GM21515 (cell line): ENCODE results near the gene ADCY5.

Experiments
- ATAC-seq: cut with Tn5 transposase; IDR thresholded peaks from one replicate; pipeline ENCODE4 v1.9.1; 2021; ENCODE audit not compliant: unreplicated experiment

The ADCY5 gene

DNA sequence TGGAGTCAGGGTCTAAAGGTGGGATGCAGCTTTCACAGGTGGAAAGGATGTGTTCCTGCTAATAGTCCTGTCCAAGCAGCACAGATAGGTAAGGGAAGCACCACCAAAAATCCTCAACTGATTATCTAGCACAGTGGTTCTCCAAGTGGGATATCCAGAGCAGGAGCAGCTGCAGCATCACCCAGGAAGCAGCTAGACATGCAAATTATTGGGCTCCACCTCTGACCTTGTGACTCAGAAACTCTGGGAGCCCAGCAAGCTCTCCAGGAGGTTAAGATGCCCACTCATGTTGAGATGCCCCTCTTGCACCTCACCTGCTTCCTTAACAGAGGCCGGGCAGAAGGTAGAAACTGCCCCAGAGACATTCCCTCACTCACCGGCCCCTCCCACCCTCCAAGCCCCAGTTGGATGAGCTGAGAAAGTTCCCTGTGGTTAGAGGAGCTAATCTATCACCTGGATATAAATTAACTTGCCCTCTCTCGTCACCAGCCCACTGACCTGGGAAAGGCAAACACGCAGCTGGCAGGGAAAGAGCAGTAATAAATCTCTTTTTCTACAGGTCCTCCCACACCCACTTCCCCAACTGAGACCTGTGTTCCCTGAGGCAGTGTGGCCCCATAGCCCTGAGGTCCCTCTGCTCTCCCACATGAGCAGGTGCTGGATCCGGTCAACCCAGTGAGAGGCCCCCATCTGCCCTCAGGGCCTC, 39.3 kb downstream of the ADCY5 start:
- no peak for ATAC-seq

GRCh38 chr3:123406598-123406997, 42.3 kb downstream of the ADCY5 start:
- no peak for ATAC-seq

DNA sequence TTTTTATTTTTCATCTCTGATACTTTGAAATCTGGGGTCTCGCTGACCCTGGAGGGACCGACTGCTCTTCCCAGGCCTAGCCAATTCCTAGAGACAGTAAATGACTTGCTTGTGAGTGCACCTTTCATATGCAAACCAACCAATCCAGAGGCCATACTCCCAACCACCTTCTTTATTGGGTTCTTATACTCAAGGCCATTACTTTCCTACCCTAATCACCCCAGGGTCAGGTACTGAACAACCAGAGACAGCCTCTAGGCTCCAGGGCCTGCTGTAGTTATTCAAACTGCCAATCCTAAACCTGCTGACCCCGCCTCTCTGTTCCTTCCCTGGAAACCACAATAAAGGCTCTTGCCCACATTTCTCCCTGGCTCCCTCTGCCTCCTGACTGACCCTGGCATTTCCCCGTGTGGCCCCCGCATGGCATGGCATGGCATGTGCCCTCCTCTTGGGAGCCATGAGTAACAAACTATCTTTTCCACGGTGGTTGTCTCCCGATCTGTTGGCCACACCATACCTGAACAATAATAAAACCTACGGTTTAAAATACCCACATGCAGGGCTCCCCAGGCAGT, 42.9 kb downstream of the ADCY5 start:
- ATAC-seq: no peak

DNA sequence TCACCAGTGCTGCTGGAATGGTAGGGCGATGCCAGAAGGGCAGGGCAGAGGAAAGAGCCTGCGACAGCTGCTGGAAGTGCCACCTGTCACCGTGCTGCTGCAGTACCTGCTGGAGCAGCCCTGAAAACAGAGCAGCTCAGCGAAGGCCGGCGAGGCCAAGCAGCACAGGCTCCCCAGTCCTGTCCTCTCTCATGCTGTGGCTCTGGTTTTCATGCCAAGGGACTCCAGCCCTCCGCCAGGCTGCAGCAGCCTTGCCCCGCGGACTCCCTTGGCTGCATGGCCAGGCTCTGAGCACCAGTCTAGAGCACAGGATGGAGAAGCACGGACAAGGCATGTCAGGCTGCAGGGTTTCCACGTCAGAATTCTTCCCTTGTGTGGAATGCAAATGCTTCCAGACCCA, 43.9 kb downstream of the ADCY5 start:
- no peak for ATAC-seq

- ATAC-seq: no peak
Measured at GRCh38 chr3:123404391-123404790, 44.5 kb downstream of the ADCY5 start.

GRCh38 chr3:123401836-123402530, 46.9 kb downstream of the ADCY5 start:
- ATAC-seq: no peak

DNA sequence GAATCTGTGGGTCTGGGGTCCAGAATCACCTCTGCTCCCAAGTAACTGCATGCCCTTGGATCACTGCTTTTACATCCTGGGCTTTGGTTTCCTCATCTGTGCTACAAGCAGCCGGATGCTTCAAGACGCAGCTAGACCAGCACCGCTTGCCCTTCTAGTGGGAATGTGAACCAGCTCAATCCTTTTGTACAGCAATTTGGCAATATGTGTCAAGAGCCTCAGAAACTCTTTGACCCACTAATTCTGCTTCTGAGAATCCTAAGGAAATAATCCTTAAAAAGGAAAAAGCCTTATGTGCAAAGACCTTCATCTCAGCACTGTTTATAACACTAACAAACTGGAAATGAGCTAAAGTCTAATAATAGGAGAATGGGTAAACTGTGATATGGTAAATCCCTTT, 48.7 kb downstream of the ADCY5 start:
- ATAC-seq: no peak

DNA sequence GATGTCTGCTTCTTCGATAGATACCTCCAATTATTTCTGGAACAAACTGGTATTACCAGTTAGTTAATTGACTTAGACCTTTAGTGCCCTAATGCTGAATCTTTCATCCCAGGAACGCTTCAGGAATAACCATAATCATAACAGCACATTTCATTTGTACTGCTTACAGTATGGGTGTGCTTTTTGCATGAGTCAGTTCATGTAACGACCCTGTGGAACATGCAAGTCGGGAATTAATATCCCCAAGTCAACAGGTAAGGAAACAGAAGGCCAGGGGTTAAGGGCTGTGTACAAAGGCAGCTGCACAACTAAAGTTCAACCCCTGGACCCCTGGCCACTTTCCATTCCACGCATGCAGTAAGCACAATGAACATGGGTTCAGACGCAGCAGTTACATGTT, 49.2 kb downstream of the ADCY5 start:
- ATAC-seq: no peak

GRCh38 chr3:123397921-123398785, 50.7 kb downstream of the ADCY5 start:
- ATAC-seq: no peak

- no peak for ATAC-seq
Measured at GRCh38 chr3:123397050-123397590, 51.8 kb downstream of the ADCY5 start.

GRCh38 chr3:123396171-123397049, 52.5 kb downstream of the ADCY5 start:
- ATAC-seq: no peak

DNA sequence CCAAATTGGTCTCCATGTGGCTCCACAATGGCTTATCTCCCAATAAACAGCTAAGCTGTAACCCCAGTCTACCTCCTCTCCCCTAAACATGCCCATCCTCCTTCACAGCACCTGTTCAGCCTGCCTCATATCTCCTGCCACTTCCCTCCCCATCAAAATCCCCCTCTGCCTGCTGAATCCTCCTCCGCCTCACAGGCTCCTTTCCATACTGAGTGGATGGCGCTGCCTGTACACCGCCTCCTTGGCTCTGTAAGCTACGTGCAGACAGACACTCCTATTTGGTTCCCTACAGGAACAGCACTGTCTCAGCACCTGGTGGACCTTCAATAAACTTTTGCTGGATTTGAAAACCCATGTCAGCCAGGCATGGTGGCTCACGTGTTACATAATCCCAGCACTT, 53.7 kb downstream of the ADCY5 start:
- no peak for ATAC-seq

- no peak for ATAC-seq
Measured at GRCh38 chr3:123394391-123395020, 54.4 kb downstream of the ADCY5 start.

DNA sequence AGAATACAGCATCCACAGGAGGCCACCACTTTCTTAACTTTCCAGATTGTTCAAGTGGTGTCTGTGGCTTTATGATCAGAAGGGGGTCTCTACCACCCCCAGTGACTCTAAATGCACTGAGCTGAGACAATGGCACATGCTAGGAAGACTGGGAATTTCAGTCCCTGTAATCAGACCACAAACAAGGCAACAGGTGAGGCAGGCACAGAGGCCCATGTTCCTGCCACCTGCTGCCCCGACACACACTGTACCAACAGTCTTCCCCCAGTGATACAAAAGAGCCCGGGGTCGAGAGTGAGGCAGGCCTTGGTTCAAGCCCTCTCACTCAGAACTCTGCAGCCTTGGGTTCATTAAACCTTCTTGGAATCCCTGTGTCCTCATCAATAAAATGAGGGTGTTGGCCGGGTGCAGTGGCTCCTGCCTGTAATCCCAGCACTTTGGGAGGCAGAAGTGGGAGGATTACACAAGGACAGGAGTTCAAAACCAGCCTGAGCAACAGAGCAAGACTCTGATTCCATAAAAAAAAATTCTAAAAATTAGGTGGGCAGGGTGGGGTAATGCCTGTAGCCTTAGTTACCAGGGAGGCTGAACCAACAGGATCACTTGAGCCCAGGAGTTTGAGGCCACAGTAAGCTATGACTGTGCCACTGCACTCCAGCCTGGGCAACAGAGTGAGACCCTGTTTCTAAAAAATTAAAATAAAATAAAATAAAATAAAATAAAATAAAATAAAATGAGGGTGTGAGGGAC, 55.8 kb downstream of the ADCY5 start:
- ATAC-seq: no peak

DNA sequence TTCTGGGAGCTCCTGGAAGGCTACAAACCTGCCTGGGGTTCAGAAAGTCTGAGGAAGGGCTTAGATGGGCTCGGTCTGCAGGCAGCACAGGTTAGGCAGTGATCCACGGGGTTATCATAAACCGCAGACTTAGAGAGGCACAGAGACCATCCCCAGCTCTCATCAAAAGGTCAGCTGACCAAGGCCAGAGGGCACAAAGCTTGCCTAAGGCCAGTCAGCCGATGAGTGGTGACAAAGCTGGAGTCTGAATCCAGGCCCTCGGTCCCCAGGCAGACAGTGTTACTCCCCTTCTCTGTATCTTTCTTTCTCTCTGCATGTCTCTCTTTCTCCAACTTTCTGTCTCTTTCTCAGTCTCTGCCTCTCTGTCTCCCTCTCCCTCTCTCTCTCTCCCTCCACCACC, 56.5 kb downstream of the ADCY5 start:
- ATAC-seq: no peak

DNA sequence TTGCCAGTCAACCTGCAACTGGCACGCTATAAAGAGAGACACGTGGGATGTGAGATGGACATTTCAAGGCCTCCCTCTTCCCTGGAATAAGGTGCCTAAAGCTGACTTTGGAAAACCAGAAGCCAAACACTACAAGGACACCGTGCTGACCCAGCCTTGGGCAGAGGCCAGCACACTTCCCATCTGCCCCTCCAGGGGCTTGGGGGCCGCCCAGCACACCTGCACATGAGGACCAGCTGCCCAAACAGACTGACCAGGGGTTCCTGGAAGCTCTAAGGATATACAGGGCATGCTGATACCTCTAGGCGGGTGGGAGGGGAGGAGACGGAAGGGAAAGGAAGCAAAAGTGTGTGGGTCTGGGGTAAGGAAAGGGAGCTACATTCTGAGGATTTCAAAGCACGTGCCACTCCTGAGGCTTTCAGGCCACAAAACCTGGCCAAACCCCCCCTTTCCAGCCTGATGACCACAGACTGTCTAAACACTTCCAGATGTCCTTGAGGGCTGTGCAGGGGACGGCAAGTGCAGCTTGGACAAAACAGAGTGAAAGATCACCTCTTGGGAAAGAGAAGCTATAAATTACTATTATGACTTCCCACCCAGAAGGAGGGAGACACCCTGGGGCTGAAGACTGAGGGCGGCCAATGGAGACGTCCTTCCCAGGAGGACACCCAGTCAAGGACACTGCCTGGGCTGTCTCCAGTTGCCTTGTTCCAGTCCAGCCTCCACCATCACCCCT, 57.9 kb downstream of the ADCY5 start:
- no peak for ATAC-seq

GRCh38 chr3:123389628-123389918, 59.3 kb downstream of the ADCY5 start:
- no peak for ATAC-seq

GRCh38 chr3:123388811-123389627, 59.9 kb downstream of the ADCY5 start:
- no peak for ATAC-seq
